Ovary (tissue), 9 donors: ENCODE results near the gene UNC119B. TPM values are rescaled to one million over a fixed set of nuclear protein-coding genes. Genes with fewer than 3 reads are reported as not detected.
A peak's percentile ranks its signal among the peaks of the same experiment; 100 is the strongest.

ENCODE experiments used
- DNase-seq, 5 donors: peaks; one replicate each; pipeline ENCODE4 v3.0.0-alpha.2; 2019 to 2020
- H3K27ac ChIP-seq, 2 donors: fragments of 200-600 bp; one replicate each; pipeline versions ENCODE4 v1.5.1 to v1.8.0; 2019 to 2022
- H3K27me3 ChIP-seq: fragments of 200-600 bp; one replicate; pipeline ENCODE4 v1.8.0; 2022
- H3K36me3 ChIP-seq: fragments of 200-600 bp; sonication (generic); one replicate; pipeline ENCODE4 v1.5.1; 2019
- H3K4me1 ChIP-seq: one replicate; pipeline ENCODE4 v1.8.1; 2013; ENCODE audit warnings: mild to moderate bottlenecking, moderate library complexity; ENCODE audit not compliant: insufficient read depth
- H3K4me3 ChIP-seq: fragments of 200-600 bp; sonication (generic); one replicate; pipeline ENCODE4 v1.5.1; 2017
- H3K9me3 ChIP-seq, 2 donors: fragments of 200-600 bp in 1 of 2; sonication (generic) in 1 of 2; one replicate each; pipeline versions ENCODE4 v1.5.1 to v1.8.1; 2013 to 2019; ENCODE audit warnings: mild to moderate bottlenecking in 1 of 2, moderate library complexity in 1 of 2
- EP300 ChIP-seq: sonication (generic); formaldehyde crosslinking; IDR thresholded peaks from one replicate; pipeline ENCODE4 v1.6.1; 2017; ENCODE audit warnings: antibody characterized with exemption
- POLR2A ChIP-seq: fragments of 450-650 bp; IDR thresholded peaks from one replicate; pipeline ENCODE4 v1.6.1; 2017; ENCODE audit warnings: antibody characterized with exemption, mild to moderate bottlenecking, moderate library complexity
- WGBS, 3 donors: extraction: QIAGEN DNeasy Blood & Tissue Kit in 1 of 3; methylation state at CpG; one replicate each; pipeline versions ENCODE4 v1.1.5 to v1.1.7; 2013 to 2017; 5-methylcytosine and 5-hydroxymethylcytosine counted together
- intact Hi-C, 4 donors: fragments of 100-400 bp; cut with DNase I; formaldehyde crosslinking; loops; one replicate each; pipeline versions ENCODE4 v1.11.0 to v1.15.1; 2022 to 2023
- polyA plus RNA-seq, 2 donors: library from polyadenylated mRNA; stranded (reverse); fragments of 200-250 nt in 1 of 2; fragments of 350-450 nt in 1 of 2; fragmentation: Illumina TruSeq in 1 of 2; extraction: RNeasy Lipid Tissue Mini Kit (QIAGEN cat#74804) in 1 of 2; gene quantifications; one replicate each; pipeline ENCODE4 v1.2.3, GENCODE V29; 2013 to 2014
- total RNA-seq, 7 donors: library from RNA; depleted of rRNA in 2 of 7; stranded (reverse); fragments of >200 nt in 2 of 7; fragmentation: NEBNext Ultra II Directional in 3 of 7; extraction: Animal tissue kit (Norgen Biotek cat#: 25700) in 3 of 7; gene quantifications; one replicate each; pipeline versions ENCODE4 v1.1.0 to v1.2.4, GENCODE V29; 2016 to 2023
- TF ChIP-seq, protein P1 (sequence below), 3 donors: fragments of 450-650 bp in 2 of 3; fragments of 200-600 bp in 1 of 3; IDR thresholded peaks; one replicate each; pipeline versions ENCODE4 v1.5.1 to v1.8.0; 2016 to 2022; ENCODE audit warnings: antibody characterized with exemption in 3 of 3, mild to moderate bottlenecking in 1 of 3
- donor health status: DM: no; HTN: no; CAD: no; lungs with moderate emphysema.
- donor health status: DM: no; HTN: no; CAD: no.
- donor health status: Bipolar disorder and iron deficiency.
- donor health status: DM: yes; HTN: yes; CAD: no.
- donor health status: DM: no; HTN: no; CAD: no.
- donor health status: DM: yes; HTN: yes; CAD: no.

Gene UNC119B
- total and polyA plus RNA-seq, 9 donors: 18.4 to 54.4 (median 44.4) TPM

DNA sequence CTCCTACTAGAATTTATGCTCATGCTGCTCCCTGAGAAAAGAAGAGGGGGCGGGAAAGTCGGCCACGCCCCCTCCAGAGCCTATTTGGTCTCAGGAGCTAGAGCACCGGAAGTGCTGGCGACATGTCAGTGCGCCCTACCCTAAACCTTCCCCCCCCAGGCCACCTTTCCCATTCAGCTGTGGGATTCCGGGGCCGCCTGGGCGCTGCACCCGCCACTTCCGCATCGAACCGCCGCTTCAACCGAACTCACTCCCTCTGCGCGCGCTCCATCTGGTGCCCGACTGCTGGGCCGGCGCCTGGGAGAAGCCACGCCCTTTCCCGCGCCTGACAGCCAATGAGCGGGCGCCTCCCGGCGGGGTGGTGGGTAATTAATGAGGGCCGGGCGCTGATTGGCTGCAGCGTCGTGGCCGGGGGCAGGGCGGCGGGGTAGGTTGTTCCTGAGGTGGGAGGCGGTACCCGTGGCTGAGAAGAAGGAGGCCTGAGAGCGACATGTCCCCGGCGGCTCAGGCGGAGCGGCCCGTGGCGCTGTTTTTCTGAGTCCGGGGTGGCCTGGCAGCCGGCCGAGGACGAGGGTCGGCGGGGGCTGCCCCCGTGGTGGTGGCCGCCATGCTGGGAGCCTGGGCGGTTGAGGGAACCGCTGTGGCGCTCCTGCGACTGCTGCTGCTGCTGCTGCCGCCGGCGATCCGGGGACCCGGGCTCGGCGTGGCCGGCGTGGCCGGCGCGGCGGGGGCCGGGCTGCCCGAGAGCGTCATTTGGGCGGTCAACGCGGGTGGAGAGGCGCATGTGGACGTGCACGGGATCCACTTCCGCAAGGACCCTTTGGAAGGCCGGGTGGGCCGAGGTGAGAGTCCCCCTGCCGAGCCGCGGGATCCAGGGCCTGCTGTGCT is 23.3 kb upstream of the UNC119B start, which contains the start of gene MLEC:
MLEC (plus strand) TSS at position 460 of the 888 bp plus-strand sequence; CDS start at position 608, 148 bp downstream.
- intact Hi-C loops: no loop called here

DNA sequence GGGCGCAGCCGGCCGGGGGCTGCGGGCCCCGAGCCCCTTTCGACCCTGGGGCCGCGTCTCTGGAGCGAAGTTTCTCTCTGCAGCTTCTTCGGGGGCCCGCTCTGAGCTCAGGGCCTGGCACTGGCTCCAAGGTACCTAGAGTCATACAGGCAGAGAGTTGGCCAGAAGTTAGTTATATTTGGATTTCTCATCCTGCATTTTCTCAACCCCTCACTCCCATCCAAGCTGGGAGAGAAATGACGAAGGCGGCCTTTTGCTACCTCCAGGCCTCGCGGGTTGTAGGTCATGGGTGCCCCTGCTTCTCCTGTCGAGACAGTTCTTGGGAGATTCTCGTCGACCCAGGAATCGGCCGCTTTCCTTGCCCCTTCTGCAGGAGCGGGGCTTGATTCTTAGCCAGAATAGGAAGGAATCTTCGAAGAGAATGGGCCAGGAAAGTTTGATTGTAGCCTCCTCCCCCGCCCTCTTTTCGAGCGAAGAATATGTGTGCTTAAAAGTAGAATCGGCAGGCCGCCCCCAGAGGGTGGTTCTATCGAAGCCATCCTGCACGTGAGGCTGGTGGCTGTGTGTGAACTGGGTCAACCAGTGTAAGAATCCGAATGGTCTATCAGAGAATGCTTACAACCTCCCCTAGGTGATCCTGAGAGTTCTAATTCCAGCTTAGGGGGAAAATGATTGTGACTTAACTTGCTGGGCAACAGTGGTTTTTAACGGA is 22.5 kb upstream of the UNC119B start:
- WGBS, 3 donors: 0% methylated on average over 31 of the region's 31 CpGs
- DNase-seq: peak in 1 of 5 donors; percentile 20
- peak overlapping the region in 1 of 2 donors; percentile 90 for H3K27ac ChIP-seq
- peak overlapping the region; percentile 92 for H3K4me3 ChIP-seq
- H3K4me1 ChIP-seq: peaks cover 9% of the 10 kb centered on the region
- intact Hi-C loops: no loop called here
- H3K9me3 ChIP-seq: no peaks in the 10 kb centered on the region
- no peaks in the 10 kb centered on the region for H3K27me3 ChIP-seq
- no peaks in the 10 kb centered on the region for H3K36me3 ChIP-seq
- TF ChIP-seq EP300: no peak
- TF ChIP-seq, protein P1, sequence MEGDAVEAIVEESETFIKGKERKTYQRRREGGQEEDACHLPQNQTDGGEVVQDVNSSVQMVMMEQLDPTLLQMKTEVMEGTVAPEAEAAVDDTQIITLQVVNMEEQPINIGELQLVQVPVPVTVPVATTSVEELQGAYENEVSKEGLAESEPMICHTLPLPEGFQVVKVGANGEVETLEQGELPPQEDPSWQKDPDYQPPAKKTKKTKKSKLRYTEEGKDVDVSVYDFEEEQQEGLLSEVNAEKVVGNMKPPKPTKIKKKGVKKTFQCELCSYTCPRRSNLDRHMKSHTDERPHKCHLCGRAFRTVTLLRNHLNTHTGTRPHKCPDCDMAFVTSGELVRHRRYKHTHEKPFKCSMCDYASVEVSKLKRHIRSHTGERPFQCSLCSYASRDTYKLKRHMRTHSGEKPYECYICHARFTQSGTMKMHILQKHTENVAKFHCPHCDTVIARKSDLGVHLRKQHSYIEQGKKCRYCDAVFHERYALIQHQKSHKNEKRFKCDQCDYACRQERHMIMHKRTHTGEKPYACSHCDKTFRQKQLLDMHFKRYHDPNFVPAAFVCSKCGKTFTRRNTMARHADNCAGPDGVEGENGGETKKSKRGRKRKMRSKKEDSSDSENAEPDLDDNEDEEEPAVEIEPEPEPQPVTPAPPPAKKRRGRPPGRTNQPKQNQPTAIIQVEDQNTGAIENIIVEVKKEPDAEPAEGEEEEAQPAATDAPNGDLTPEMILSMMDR (IDR thresholded peaks at IDR 0.05): no peak
- no peak for TF ChIP-seq POLR2A

More for the DNA sequence above, 23.3 kb upstream of the UNC119B start, which contains the start of gene MLEC:
- Histone ChIP-seq H3K27ac (peak within 1 kb of the TSS; percentile 74 to 90), H3K4me3 (peak within 1 kb of the TSS; percentile 92), H3K4me1 (peaks cover 9% of the 10 kb centered on the region), H3K27me3 (no peaks in the 10 kb centered on the region), H3K9me3 (no peaks in the 10 kb centered on the region), H3K36me3 (no peaks in the 10 kb centered on the region)
- peak; percentile 98 to 99 (median 98) for DNase-seq
- TF ChIP-seq POLR2A: peak; percentile 71
- TF ChIP-seq, protein P1 (IDR thresholded peaks at IDR 0.05): peak in 1 of 3 donors; percentile 21
- TF ChIP-seq EP300: no peak
- WGBS, 3 donors: 0% methylated on average over 27 to 84 of the region's 84 CpGs

DNA sequence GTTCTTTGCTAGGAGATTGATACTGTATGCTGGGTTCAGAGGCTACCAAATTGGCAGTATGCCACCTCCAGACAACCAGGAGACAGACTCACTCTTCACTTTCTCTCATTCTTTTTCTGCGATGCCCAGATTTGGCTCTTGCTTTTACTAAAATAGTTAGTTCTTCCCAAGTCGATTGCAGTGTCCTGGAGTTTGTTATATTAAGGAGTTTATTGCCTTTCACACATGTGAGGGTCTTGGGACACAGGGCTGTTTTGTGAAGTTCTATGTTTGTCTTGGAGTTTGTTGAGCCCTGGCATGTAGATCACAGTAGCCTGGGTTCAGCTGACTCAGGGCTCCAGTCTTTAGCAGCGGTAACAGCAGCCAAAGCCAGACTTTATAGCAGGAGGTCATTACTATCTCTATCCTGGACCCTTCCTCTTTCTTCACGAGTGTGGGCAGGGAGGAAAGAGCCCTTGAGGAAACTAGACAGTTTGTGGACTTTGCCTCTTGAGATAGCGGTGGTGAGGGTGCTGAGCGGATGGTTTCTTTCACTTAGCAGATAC is 21.7 kb upstream of the UNC119B start:
- Histone ChIP-seq H3K4me3 (peak overlapping the region; percentile 92), H3K27me3 (no peaks in the 10 kb centered on the region), H3K9me3 (no peaks in the 10 kb centered on the region), H3K27ac (no peak overlapping the region), H3K36me3 (no peaks in the 10 kb centered on the region), H3K4me1 (peaks cover 9% of the 10 kb centered on the region)
- 3 to 11% (median 6%) methylated on average over 6 of the region's 6 CpGs for WGBS, 3 donors
- no peak for TF ChIP-seq POLR2A
- TF ChIP-seq, protein P1 (IDR thresholded peaks at IDR 0.05): no peak
- intact Hi-C loops: no loop called here
- DNase-seq: peak in 1 of 5 donors; percentile 33

DNA sequence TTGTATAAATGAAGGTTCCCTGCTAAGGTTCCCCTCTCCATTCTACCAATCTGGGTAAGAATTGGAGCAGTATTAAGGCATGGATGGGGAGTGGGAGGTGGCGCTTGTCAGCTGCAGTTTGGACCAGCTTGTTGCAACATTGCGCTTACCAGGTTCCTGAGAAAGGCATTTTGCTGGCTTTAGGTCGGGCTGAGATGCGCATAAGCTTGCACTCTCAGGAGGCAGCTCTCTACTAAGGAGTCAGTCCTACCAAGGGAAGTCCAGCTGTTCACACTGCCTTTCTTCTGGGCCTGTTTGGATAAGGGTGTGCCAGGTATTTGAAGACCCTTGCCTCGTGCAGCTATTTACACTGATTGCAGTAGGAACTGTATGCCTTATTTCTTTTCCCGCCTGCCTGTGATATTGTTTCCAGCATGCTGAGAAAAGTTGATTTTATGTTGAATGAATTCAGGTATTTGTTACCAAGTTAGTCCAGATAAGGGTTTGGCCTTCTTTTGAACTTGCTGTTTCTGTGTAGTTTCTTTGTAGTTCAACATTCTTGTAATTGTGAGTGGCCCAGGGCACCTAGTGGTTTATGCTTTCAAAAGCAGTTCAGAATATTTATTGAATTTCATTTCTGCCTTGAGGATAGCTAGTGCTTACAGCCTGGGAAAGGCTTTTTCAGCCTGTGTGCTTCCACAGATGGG is 20.7 kb upstream of the UNC119B start:
- Histone ChIP-seq H3K36me3 (no peaks in the 10 kb centered on the region), H3K27me3 (no peaks in the 10 kb centered on the region), H3K4me1 (peaks cover 9% of the 10 kb centered on the region), H3K4me3 (no peak overlapping the region), H3K27ac (no peak overlapping the region), H3K9me3 (no peaks in the 10 kb centered on the region)
- no peak for TF ChIP-seq POLR2A
- TF ChIP-seq, protein P1 (IDR thresholded peaks at IDR 0.05): no peak
- TF ChIP-seq EP300: no peak
- intact Hi-C loops: no loop called here
- peak in 1 of 5 donors; percentile 19 for DNase-seq
- 26 to 35% (median 27%) methylated on average over 6 of the region's 6 CpGs for whole genome bisulfite sequencing, 3 donors
